H9 (cell line): ENCODE measurements around the gene NEDD4L. TPM values are rescaled to one million over a fixed set of nuclear protein-coding genes. Genes with fewer than 3 reads are reported as not detected.

ENCODE experiments used
- DNase-seq: peaks from one replicate; pipeline ENCODE4 v3.0.0-alpha.2; 2017
- H2AFZ ChIP-seq: one replicate; pipeline ENCODE4 v1.6.1; 2013; ENCODE audit warnings: mild to moderate bottlenecking, low read length, control low read depth, moderate library complexity
- H2AK5ac ChIP-seq: 2 replicates; pipeline ENCODE4 v1.6.1; 2013; ENCODE audit warnings: low read length, control low read depth, mixed read lengths; ENCODE audit not compliant: insufficient read length
- H2BK120ac ChIP-seq: one replicate; pipeline ENCODE4 v1.6.1; 2013; ENCODE audit warnings: low read depth, mild to moderate bottlenecking, low read length, control low read depth, inconsistent platforms; ENCODE audit not compliant: poor library complexity, severe bottlenecking
- H2BK12ac ChIP-seq: 2 replicates; pipeline ENCODE4 v1.6.1; 2013; ENCODE audit warnings: low read length, control low read depth, mixed read lengths, low read depth; ENCODE audit not compliant: insufficient read length
- H2BK15ac ChIP-seq: 2 replicates; pipeline ENCODE4 v1.6.1; 2013; ENCODE audit warnings: low read depth, low read length, control low read depth
- H2BK20ac ChIP-seq: one replicate; pipeline ENCODE4 v1.6.1; 2013; ENCODE audit warnings: low read depth, mild to moderate bottlenecking, low read length, control low read depth, inconsistent platforms; ENCODE audit not compliant: poor library complexity, severe bottlenecking
- H2BK5ac ChIP-seq: 2 replicates; pipeline ENCODE4 v1.6.1; 2013; ENCODE audit warnings: low read length, control low read depth, mixed read lengths; ENCODE audit not compliant: insufficient read length
- H3K14ac ChIP-seq: 2 replicates; pipeline ENCODE4 v1.6.1; 2013; ENCODE audit warnings: low read length, control low read depth; ENCODE audit not compliant: insufficient read depth
- H3K18ac ChIP-seq: 2 replicates; pipeline ENCODE4 v1.6.1; 2013; ENCODE audit warnings: low read depth, mild to moderate bottlenecking, mixed read lengths, low read length, control low read depth; ENCODE audit not compliant: insufficient read length
- H3K23ac ChIP-seq: 2 replicates; pipeline ENCODE4 v1.6.1; 2013; ENCODE audit warnings: low read length, control low read depth, mixed read lengths, low read depth; ENCODE audit not compliant: insufficient read length
- H3K23me2 ChIP-seq: 2 replicates; pipeline ENCODE4 v1.6.1; 2013; ENCODE audit warnings: low read depth, mild to moderate bottlenecking, mixed read lengths, low read length, control low read depth; ENCODE audit not compliant: insufficient read length, poor library complexity, severe bottlenecking
- H3K27ac ChIP-seq: 2 replicates; pipeline ENCODE4 v1.5.1; 2013; ENCODE audit warnings: low read length, control low read depth, mixed read lengths, low read depth; ENCODE audit not compliant: insufficient read length
- H3K27me3 ChIP-seq: 2 replicates; pipeline ENCODE4 v1.6.1; 2013; ENCODE audit warnings: low read length, control low read depth, inconsistent platforms; ENCODE audit not compliant: insufficient read depth
- H3K4ac ChIP-seq: 2 replicates; pipeline ENCODE4 v1.6.1; 2013; ENCODE audit warnings: low read depth, mild to moderate bottlenecking, control low read depth, inconsistent platforms, low read length, moderate library complexity
- H3K4me1 ChIP-seq: 2 replicates; pipeline ENCODE4 v1.6.1; 2013; ENCODE audit warnings: low read length, control low read depth, inconsistent platforms; ENCODE audit not compliant: insufficient read depth
- H3K4me2 ChIP-seq: 2 replicates; pipeline ENCODE4 v1.6.1; 2013; ENCODE audit warnings: low read length, control low read depth, mixed read lengths; ENCODE audit not compliant: insufficient read length, insufficient read depth
- H3K56ac ChIP-seq: 2 replicates; pipeline ENCODE4 v1.6.1; 2013; ENCODE audit warnings: low read depth, mild to moderate bottlenecking, mixed read lengths, low read length, control low read depth; ENCODE audit not compliant: insufficient read length
- H3K79me1 ChIP-seq: 2 replicates; pipeline ENCODE4 v1.6.1; 2013; ENCODE audit warnings: low read depth, mild to moderate bottlenecking, moderate library complexity, low read length, control low read depth, inconsistent platforms; ENCODE audit not compliant: insufficient read depth, poor library complexity, severe bottlenecking
- H3K79me2 ChIP-seq: 2 replicates; pipeline ENCODE4 v1.6.1; 2013; ENCODE audit warnings: low read length, control low read depth, inconsistent platforms; ENCODE audit not compliant: insufficient read depth
- H3K9ac ChIP-seq: 2 replicates; pipeline ENCODE4 v1.6.1; 2013; ENCODE audit warnings: low read length, control low read depth, mixed read lengths; ENCODE audit not compliant: insufficient read length; ENCODE audit errors: extremely low read depth
- H3K9me3 ChIP-seq: one replicate; pipeline ENCODE4 v1.6.1; 2013; ENCODE audit warnings: low read depth, low read length, inconsistent platforms; ENCODE audit not compliant: control insufficient read depth
- H3T11ph ChIP-seq: one replicate; pipeline ENCODE4 v1.6.1; 2013; ENCODE audit warnings: mild to moderate bottlenecking, low read length, control low read depth, inconsistent platforms
- H4K20me1 ChIP-seq: one replicate; pipeline ENCODE4 v1.6.1; 2013; ENCODE audit not compliant: control insufficient read depth, insufficient read length, insufficient read depth
- H4K5ac ChIP-seq: 2 replicates; pipeline ENCODE4 v1.6.1; 2013; ENCODE audit warnings: low read depth, mild to moderate bottlenecking, mixed read lengths, low read length, control low read depth; ENCODE audit not compliant: insufficient read length
- H4K8ac ChIP-seq: replicated peaks from 2 replicates; pipeline ENCODE4 v1.6.1; 2013; ENCODE audit warnings: low read length, control low read depth, mixed read lengths, low read depth; ENCODE audit not compliant: insufficient read length
- H4K91ac ChIP-seq: 2 replicates; pipeline ENCODE4 v1.6.1; 2013; ENCODE audit warnings: low read depth, mild to moderate bottlenecking, moderate library complexity, mixed read lengths, low read length, control low read depth; ENCODE audit not compliant: insufficient read length
- H3K27ac Mint-ChIP-seq, 3 experiments: 2 replicates in 2 of 3; 3 replicates in 1 of 3; pipeline ENCODE4 v1.8.0; 2020 to 2021; ENCODE audit warnings: mixed read lengths in 3 of 3, mild to moderate bottlenecking in 1 of 3, moderate library complexity in 1 of 3
- H3K27me3 Mint-ChIP-seq: 2 replicates; pipeline ENCODE4 v1.8.0; 2021; ENCODE audit warnings: low read depth, mild to moderate bottlenecking, moderate library complexity, mixed read lengths
- H3K36me3 Mint-ChIP-seq, 3 experiments: 2 replicates in 2 of 3; 3 replicates in 1 of 3; pipeline ENCODE4 v1.8.0; 2020 to 2021; ENCODE audit warnings: low read depth in 3 of 3, mixed read lengths in 3 of 3; ENCODE audit not compliant: insufficient read depth in 1 of 3
- H3K4me1 Mint-ChIP-seq, 2 experiments: 2 replicates each; pipeline ENCODE4 v1.8.0; 2020; ENCODE audit warnings: mixed read lengths in 2 of 2
- H3K4me3 Mint-ChIP-seq, 2 experiments: 2 replicates in 1 of 2; 3 replicates in 1 of 2; pipeline ENCODE4 v1.8.0; 2020 to 2021; ENCODE audit warnings: mild to moderate bottlenecking in 2 of 2, mixed read lengths in 2 of 2, moderate library complexity in 1 of 2
- H3K9me3 Mint-ChIP-seq, 2 experiments: 2 replicates in 1 of 2; 3 replicates in 1 of 2; pipeline ENCODE4 v1.8.0; 2020; ENCODE audit warnings: mild to moderate bottlenecking in 2 of 2, mixed read lengths in 2 of 2, moderate library complexity in 1 of 2
- CTCF ChIP-seq: fragments of 200-600 bp; sonication (generic); conservative IDR thresholded peaks from 3 replicates; pipeline ENCODE4 v1.8.0; 2021; ENCODE audit warnings: antibody characterized with exemption, mild to moderate bottlenecking
- WGBS: extraction: QIAGEN DNeasy Blood & Tissue Kit; methylation state at CpG from one replicate; pipeline ENCODE4 v1.1.7; 2013; ENCODE audit warnings: missing lambda C conversion rate, low lambda C conversion rate, mixed read lengths; ENCODE audit not compliant: insufficient read length; ENCODE audit errors: extremely low coverage; 5-methylcytosine and 5-hydroxymethylcytosine counted together
- total RNA-seq: library from RNA; stranded (reverse); gene quantifications from 2 replicates; pipeline ENCODE4 v1.2.1, GENCODE V29; 2021

Gene NEDD4L
- total RNA-seq, 1 experiment from 2014 or later = 76.3 TPM

GRCh38 chr18:58069721-58070292, 25.8 kb downstream of the NEDD4L start:
- H3K14ac ChIP-seq = no peak overlapping the region
- H4K91ac ChIP-seq = no peak overlapping the region
- no peak overlapping the region for H3K27ac ChIP-seq
- no peak overlapping the region for H3K56ac ChIP-seq
- H3K79me2 ChIP-seq = peaks cover 3% of the 10 kb centered on the region; the same call in 1 of the 2 replicates
- H4K5ac ChIP-seq = no peak overlapping the region
- H2AFZ ChIP-seq = no peak overlapping the region
- H3T11ph ChIP-seq = no peak overlapping the region
- Mint-ChIP-seq H3K27ac (peak overlapping the region; percentile 57 to 82 (median 66); a peak in 1 of 7 replicates), H3K9me3 (peaks cover 0 to 2% of the 10 kb centered on the region in 2 experiments; a peak in 1 of 5 replicates), H3K4me1 (peaks cover 27 to 29% of the 10 kb centered on the region in 2 experiments), H3K4me3 (no peak overlapping the region), H3K36me3 (peaks cover 0 to 12% (median 0%) of the 10 kb centered on the region in 3 experiments; a peak in 2 of 7 replicates), H3K27me3 (no peaks in the 10 kb centered on the region; the same call in 1 of the 2 replicates)
- H2BK12ac ChIP-seq = no peak overlapping the region
- no peak overlapping the region for H3K4ac ChIP-seq
- H2BK120ac ChIP-seq = no peak overlapping the region
- H3K27me3 ChIP-seq = no peaks in the 10 kb centered on the region
- no peak for TF ChIP-seq CTCF
- no CpG with 5 or more reads among the region's 3 CpGs for WGBS
- no peaks in the 10 kb centered on the region for H4K20me1 ChIP-seq
- H3K23ac ChIP-seq = no peak overlapping the region
- H4K8ac ChIP-seq = no peak overlapping the region
- peaks cover 7% of the 10 kb centered on the region; the same call in 1 of the 2 replicates for H3K4me1 ChIP-seq
- DNase-seq = peak; percentile 40
- H2BK5ac ChIP-seq = no peak overlapping the region
- H2BK15ac ChIP-seq = no peak overlapping the region
- H2BK20ac ChIP-seq = no peak overlapping the region
- H3K18ac ChIP-seq = no peak overlapping the region
- no peak overlapping the region for H3K4me2 ChIP-seq
- no peaks in the 10 kb centered on the region for H3K23me2 ChIP-seq
- no peak overlapping the region for H2AK5ac ChIP-seq
- H3K9ac ChIP-seq = no peak overlapping the region
- no peaks in the 10 kb centered on the region for H3K9me3 ChIP-seq
- H3K79me1 ChIP-seq = peaks cover 8% of the 10 kb centered on the region
